Gastroesophageal sphincter (tissue), 4 donors: ENCODE results near the gene ETV4. TPM values are rescaled to one million over a fixed set of nuclear protein-coding genes. Genes with fewer than 3 reads are reported as not detected.

Experiments
- ATAC-seq: fragments of 150-250 bp; one replicate; pipeline ENCODE4 v1.9.1; 2016; ENCODE audit warnings: mild to moderate bottlenecking, moderate library complexity
- H3K27ac ChIP-seq, 4 donors: fragments of 200-600 bp; sonication (generic) in 3 of 4; 1 replicate in 3 of 4; 2 replicates in 1 of 4; pipeline ENCODE4 v1.5.1; 2016 to 2019
- H3K27me3 ChIP-seq: fragments of 200-600 bp; sonication (generic); one replicate; pipeline ENCODE4 v1.5.1; 2019
- H3K36me3 ChIP-seq, 2 donors: fragments of 200-600 bp; sonication (generic); one replicate each; pipeline ENCODE4 v1.5.1; 2019; ENCODE audit warnings: control low read depth in 1 of 2
- H3K4me1 ChIP-seq, 3 donors: fragments of 200-600 bp; sonication (generic); 1 replicate in 2 of 3; 2 replicates in 1 of 3; pipeline ENCODE4 v1.5.1; 2016 to 2019; ENCODE audit warnings: control low read depth in 2 of 3
- H3K4me3 ChIP-seq, 2 donors: fragments of 200-600 bp; sonication (generic); one replicate each; pipeline ENCODE4 v1.5.1; 2019; ENCODE audit warnings: mild to moderate bottlenecking in 1 of 2, moderate library complexity in 1 of 2
- H3K9me3 ChIP-seq, 3 donors: fragments of 200-600 bp; sonication (generic); one replicate each; pipeline ENCODE4 v1.5.1; 2017 to 2019; ENCODE audit warnings: control low read depth in 2 of 3
- CTCF ChIP-seq, 4 experiments: fragments of 200-600 bp in 2 of 4; fragments of 450-650 bp in 2 of 4; sonication (generic) in 1 of 4; IDR thresholded peaks; one replicate each; pipeline ENCODE4 v1.5.1; 2017 to 2019; ENCODE audit warnings: antibody characterized with exemption in 4 of 4, mild to moderate bottlenecking in 2 of 4, moderate library complexity in 2 of 4
- EP300 ChIP-seq: sonication (generic); formaldehyde crosslinking; IDR thresholded peaks from one replicate; pipeline ENCODE4 v1.6.1; 2017; ENCODE audit warnings: antibody characterized with exemption, mild to moderate bottlenecking
- POLR2A ChIP-seq, 2 donors: fragments of 450-650 bp; IDR thresholded peaks; one replicate each; pipeline ENCODE4 v1.6.1; 2017; ENCODE audit warnings: antibody characterized with exemption in 2 of 2, mild to moderate bottlenecking in 2 of 2, moderate library complexity in 1 of 2
- POLR2AphosphoS5 ChIP-seq: sonication (generic); formaldehyde crosslinking; IDR thresholded peaks from one replicate; pipeline ENCODE4 v1.6.1; 2017; ENCODE audit warnings: antibody characterized with exemption
- WGBS, 2 donors: methylation state at CpG; one replicate each; pipeline ENCODE4 v1.1.5; 2018; ENCODE audit warnings: low coverage in 1 of 2; 5-methylcytosine and 5-hydroxymethylcytosine counted together
- total RNA-seq, 4 donors: library from RNA; depleted of rRNA; stranded (reverse); fragments of >200 nt; gene quantifications; one replicate each; pipeline ENCODE4 v1.1.0, GENCODE V29; 2016

ETV4 gene
- 1 to 10 TPM in 1 of 4 donors, under 1 TPM in 2, not detected in 1; 0.67 to 2.6 (median 0.96) TPM for total RNA-seq

- WGBS, 2 donors: 0 to 2% methylated on average over 13 to 19 of the region's 46 CpGs
- TF ChIP-seq CTCF (IDR thresholded peaks at IDR 0.05) (no peak), POLR2A (IDR thresholded peaks at IDR 0.05) (no peak), POLR2AphosphoS5 (no peak), EP300 (no peak)
- Histone ChIP-seq H3K4me1 (peaks cover 0 to 29% (median 12%) of the 10 kb centered on the region in 3 donors), H3K27me3 (peaks cover 78% of the 10 kb centered on the region), H3K27ac (peak within 1 kb of the TSS in 1 of 4 donors; percentile 43), H3K4me3 (peak within 1 kb of the TSS; percentile 34 to 58), H3K9me3 (no peaks in the 10 kb centered on the region), H3K36me3 (no peaks in the 10 kb centered on the region)
- peak; percentile 95 for ATAC-seq
Observed at GRCh38 chr17:43546319-43547188, at the start of gene ETV4. ETV4 (minus strand) TSS chr17:43546340; CDS start chr17:43545617, 723 bp downstream.

GRCh38 chr17:43595466-43595865, 49.3 kb upstream of the ETV4 start:
- H3K27me3 ChIP-seq: no peaks in the 10 kb centered on the region
- H3K9me3 ChIP-seq: no peaks in the 10 kb centered on the region
- 87 to 100% methylated on average over 2 to 3 of the region's 4 CpGs for WGBS, 2 donors
- TF ChIP-seq POLR2A (IDR thresholded peaks at IDR 0.05) (no peak), POLR2AphosphoS5 (no peak), CTCF (IDR thresholded peaks at IDR 0.05) (no peak), EP300 (no peak)
- no peak overlapping the region for H3K4me3 ChIP-seq
- no peaks in the 10 kb centered on the region for H3K36me3 ChIP-seq
- no peak for ATAC-seq
- H3K4me1 ChIP-seq: peaks cover 0 to 34% (median 7%) of the 10 kb centered on the region in 3 donors
- no peak overlapping the region for H3K27ac ChIP-seq

- Histone ChIP-seq H3K27ac (peak overlapping the region; percentile 14 to 80 (median 76)), H3K4me3 (no peak overlapping the region), H3K27me3 (no peaks in the 10 kb centered on the region), H3K4me1 (peaks cover 0 to 39% (median 11%) of the 10 kb centered on the region in 3 donors), H3K9me3 (no peaks in the 10 kb centered on the region), H3K36me3 (no peaks in the 10 kb centered on the region)
- ATAC-seq: peak; percentile 85
- WGBS, 2 donors: 17 to 28% methylated on average over 11 to 16 of the region's 28 CpGs
- TF ChIP-seq POLR2AphosphoS5: peak; percentile 57
- no peak for TF ChIP-seq EP300
Observed at GRCh38 chr17:43591779-43592562, 45.8 kb upstream of the ETV4 start.

GRCh38 chr17:43591001-43591400, 44.9 kb upstream of the ETV4 start:
- H3K27me3 ChIP-seq: no peaks in the 10 kb centered on the region
- whole genome bisulfite sequencing, 2 donors: 92 to 93% methylated on average over 3 of the region's 3 CpGs
- TF ChIP-seq EP300: no peak
- TF ChIP-seq CTCF (IDR thresholded peaks at IDR 0.05): no peak
- no peak for TF ChIP-seq POLR2AphosphoS5
- no peak for TF ChIP-seq POLR2A (IDR thresholded peaks at IDR 0.05)
- H3K9me3 ChIP-seq: no peaks in the 10 kb centered on the region
- ATAC-seq: no peak
- H3K27ac ChIP-seq: peak overlapping the region; percentile 14 to 80 (median 76)
- H3K4me1 ChIP-seq: peaks cover 0 to 39% (median 11%) of the 10 kb centered on the region in 3 donors
- no peak overlapping the region for H3K4me3 ChIP-seq
- H3K36me3 ChIP-seq: no peaks in the 10 kb centered on the region

GRCh38 chr17:43588664-43589435, 42.7 kb upstream of the ETV4 start:
- WGBS, 2 donors: 67 to 83% methylated on average over 1 to 3 of the region's 9 CpGs

More at GRCh38 chr17:43588664-43589435, 42.7 kb upstream of the ETV4 start:
- peak; percentile 71 for ATAC-seq
- peaks cover 0 to 39% (median 11%) of the 10 kb centered on the region in 3 donors for H3K4me1 ChIP-seq
- no peaks in the 10 kb centered on the region for H3K27me3 ChIP-seq
- H3K36me3 ChIP-seq: no peaks in the 10 kb centered on the region
- TF ChIP-seq POLR2A (IDR thresholded peaks at IDR 0.05) (no peak), EP300 (no peak), POLR2AphosphoS5 (no peak), CTCF (IDR thresholded peaks at IDR 0.05) (no peak)
- no peaks in the 10 kb centered on the region for H3K9me3 ChIP-seq
- peak overlapping the region in 2 of 4 donors; percentile 37 to 38 for H3K27ac ChIP-seq
- no peak overlapping the region for H3K4me3 ChIP-seq
